C4-2B (cell line): ENCODE measurements around the gene PLA2G4A.

Source experiments
- ZFX ChIP-seq: fragments of 450-650 bp; IDR thresholded peaks from 2 replicates; pipeline ENCODE4 v1.6.1; 2017
- TF ChIP-seq, protein P1 (sequence below): fragments of 450-650 bp; conservative IDR thresholded peaks from 2 replicates; pipeline ENCODE4 v1.5.1; 2017; ENCODE audit warnings: mild to moderate bottlenecking

DNA sequence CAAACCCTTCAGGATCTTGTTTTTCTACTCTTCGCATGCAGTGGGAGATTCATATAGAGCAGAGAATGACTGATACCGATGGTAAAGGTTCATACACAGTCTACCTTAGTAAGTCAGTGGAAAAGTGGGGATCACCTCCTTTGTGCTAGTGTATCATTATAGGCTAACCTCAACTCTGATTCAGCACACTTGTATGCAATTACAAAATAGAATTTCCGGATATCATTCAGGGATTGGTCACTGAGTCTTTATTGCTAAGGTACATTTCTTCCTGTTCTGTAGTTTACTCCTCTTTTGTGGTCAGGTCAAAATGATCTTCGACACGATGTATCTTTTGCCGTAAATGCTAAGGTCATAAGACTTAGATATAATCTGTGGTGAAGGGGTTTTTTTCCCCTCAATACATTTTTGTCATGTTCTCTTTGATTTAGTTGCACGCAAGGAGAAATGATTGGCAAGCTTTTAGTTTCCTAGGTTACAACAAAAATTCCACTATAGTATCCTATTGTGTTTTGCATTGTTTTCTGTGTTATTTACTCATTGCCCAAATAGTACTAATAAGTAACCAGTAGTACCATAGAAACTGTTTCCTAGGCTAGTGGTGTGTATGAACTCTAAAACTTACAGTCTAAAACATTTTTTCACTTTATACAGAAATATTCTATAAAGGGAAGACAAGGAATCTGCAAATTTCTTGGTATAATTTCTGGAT lies 35.7 kb upstream of the PLA2G4A start:
- no peak for TF ChIP-seq ZFX
- TF ChIP-seq, protein P1, sequence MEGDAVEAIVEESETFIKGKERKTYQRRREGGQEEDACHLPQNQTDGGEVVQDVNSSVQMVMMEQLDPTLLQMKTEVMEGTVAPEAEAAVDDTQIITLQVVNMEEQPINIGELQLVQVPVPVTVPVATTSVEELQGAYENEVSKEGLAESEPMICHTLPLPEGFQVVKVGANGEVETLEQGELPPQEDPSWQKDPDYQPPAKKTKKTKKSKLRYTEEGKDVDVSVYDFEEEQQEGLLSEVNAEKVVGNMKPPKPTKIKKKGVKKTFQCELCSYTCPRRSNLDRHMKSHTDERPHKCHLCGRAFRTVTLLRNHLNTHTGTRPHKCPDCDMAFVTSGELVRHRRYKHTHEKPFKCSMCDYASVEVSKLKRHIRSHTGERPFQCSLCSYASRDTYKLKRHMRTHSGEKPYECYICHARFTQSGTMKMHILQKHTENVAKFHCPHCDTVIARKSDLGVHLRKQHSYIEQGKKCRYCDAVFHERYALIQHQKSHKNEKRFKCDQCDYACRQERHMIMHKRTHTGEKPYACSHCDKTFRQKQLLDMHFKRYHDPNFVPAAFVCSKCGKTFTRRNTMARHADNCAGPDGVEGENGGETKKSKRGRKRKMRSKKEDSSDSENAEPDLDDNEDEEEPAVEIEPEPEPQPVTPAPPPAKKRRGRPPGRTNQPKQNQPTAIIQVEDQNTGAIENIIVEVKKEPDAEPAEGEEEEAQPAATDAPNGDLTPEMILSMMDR = no peak
